GM19043 (cell line): Measurements from ENCODE around the gene GNA12.
A peak's percentile ranks its signal among the peaks of the same experiment; 100 is the strongest.

ENCODE experiments used
- ATAC-seq: cut with Tn5 transposase; IDR thresholded peaks from one replicate; pipeline ENCODE4 v1.9.1; 2021; ENCODE audit warnings: low read depth; ENCODE audit not compliant: unreplicated experiment

Gene GNA12

GRCh38 chr7:2840458-2840857, 3.6 kb downstream of the GNA12 start:
- no peak for ATAC-seq

GRCh38 chr7:2838873-2839578, 5.1 kb downstream of the GNA12 start:
- ATAC-seq, result peak; percentile 72

- no peak for ATAC-seq
Measured at GRCh38 chr7:2838451-2838850, 5.7 kb downstream of the GNA12 start.

GRCh38 chr7:2837496-2837895, 6.6 kb downstream of the GNA12 start:
- ATAC-seq, result no peak

- ATAC-seq, result no peak
Measured at GRCh38 chr7:2834748-2835441, 9.2 kb downstream of the GNA12 start.

- ATAC-seq, result no peak
Measured at GRCh38 chr7:2833083-2833910, 10.8 kb downstream of the GNA12 start.

- no peak for ATAC-seq
Measured at GRCh38 chr7:2832461-2832860, 11.6 kb downstream of the GNA12 start.

- no peak for ATAC-seq
Measured at GRCh38 chr7:2830609-2831376, 13.3 kb downstream of the GNA12 start.

- no peak for ATAC-seq
Measured at GRCh38 chr7:2829040-2829439, 15.1 kb downstream of the GNA12 start.

- no peak for ATAC-seq
Measured at GRCh38 chr7:2826771-2827170, 17.3 kb downstream of the GNA12 start.

GRCh38 chr7:2825559-2826227, 18.4 kb downstream of the GNA12 start:
- no peak for ATAC-seq

GRCh38 chr7:2824678-2825461, 19.2 kb downstream of the GNA12 start:
- ATAC-seq, result peak; percentile 59

- no peak for ATAC-seq
Measured at GRCh38 chr7:2824026-2824677, 20.0 kb downstream of the GNA12 start.

- no peak for ATAC-seq
Measured at GRCh38 chr7:2823130-2823529, 21.0 kb downstream of the GNA12 start.

- peak; percentile 46 for ATAC-seq
Measured at GRCh38 chr7:2821842-2822507, 22.1 kb downstream of the GNA12 start.

GRCh38 chr7:2821161-2821841, 22.8 kb downstream of the GNA12 start:
- ATAC-seq, result no peak

GRCh38 chr7:2820508-2820934, 23.6 kb downstream of the GNA12 start:
- ATAC-seq, result no peak

GRCh38 chr7:2819954-2820397, 24.1 kb downstream of the GNA12 start:
- ATAC-seq, result no peak
